ENCODE results near the gene NDEL1. TPM values are rescaled to one million over a fixed set of nuclear protein-coding genes. Genes with fewer than 3 reads are reported as not detected.

Gene NDEL1
- total RNA-seq, 1 experiment from 2014 or later: 34.7 TPM

DNA sequence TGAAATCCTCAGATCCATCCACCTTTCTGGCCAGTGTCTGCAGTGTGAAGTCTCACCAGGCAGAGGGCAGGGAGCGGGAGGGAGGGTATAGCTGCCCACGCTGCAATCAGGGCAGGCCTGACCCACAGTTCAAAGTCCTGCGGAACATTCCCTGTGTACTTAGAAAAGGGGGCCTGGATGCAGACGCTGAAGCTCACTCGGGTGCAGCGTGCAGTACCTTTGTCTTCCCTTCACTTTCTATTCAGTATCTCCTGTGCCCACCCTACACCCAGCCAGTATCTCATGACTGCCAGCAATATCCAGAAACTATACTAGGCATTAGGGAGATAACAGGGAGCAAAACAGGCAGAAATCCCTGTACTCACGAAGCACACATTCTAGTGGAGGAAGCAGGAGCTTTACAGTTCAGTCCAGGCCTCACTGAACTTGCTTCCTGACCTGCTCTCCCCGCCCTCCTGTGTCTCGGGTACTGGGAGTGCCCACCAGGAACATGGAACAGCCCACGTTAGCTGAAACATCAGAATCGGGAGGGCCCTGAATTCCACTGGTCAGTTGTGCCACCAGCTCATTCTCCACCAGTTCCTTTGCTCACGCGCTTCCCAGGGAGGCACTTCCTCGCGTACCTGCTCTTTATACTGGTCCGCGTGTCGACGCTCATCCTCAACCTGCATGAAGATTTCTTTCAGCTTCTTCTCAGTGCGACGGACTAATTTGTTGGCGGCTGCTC is 42.2 kb downstream of the NDEL1 start (continued):
- no peak for TF ChIP-seq USF1 (CRISPR knock-in tag; IDR thresholded peaks at IDR 0.05)
- TF ChIP-seq NR3C1 (CRISPR knock-in tag; conservative IDR thresholded peaks at IDR 0.05; ENCODE audit: low read depth): no peak

- Mint-ChIP-seq H3K36me3 (peaks cover 87% of the 10 kb centered on the region), H3K4me1 (no peaks in the 10 kb centered on the region), H3K4me3 (no peak overlapping the region), H3K27me3 (ENCODE audit: low read depth) (no peaks in the 10 kb centered on the region), H3K9me3 (peaks cover under 1% of the 10 kb centered on the region; the same call in 1 of the 2 replicates), H3K27ac (no peak overlapping the region)
- ChIA-PET CTCF (interaction anchor here (1.2 kb wide), 1 partner anchor 306 kb away, joined by 3 read pairs; no protein-coding TSS in a partner anchor), POLR2A (no interaction called here)
- DNase-seq (ENCODE audit: low spot score) (no peak), ATAC-seq (no peak)
- no peak for TF ChIP-seq ETV6 (CRISPR knock-in tag; IDR thresholded peaks at IDR 0.05)
- TF ChIP-seq HMGA2 (CRISPR knock-in tag; IDR thresholded peaks at IDR 0.05): no peak
- TF ChIP-seq, protein P1, sequence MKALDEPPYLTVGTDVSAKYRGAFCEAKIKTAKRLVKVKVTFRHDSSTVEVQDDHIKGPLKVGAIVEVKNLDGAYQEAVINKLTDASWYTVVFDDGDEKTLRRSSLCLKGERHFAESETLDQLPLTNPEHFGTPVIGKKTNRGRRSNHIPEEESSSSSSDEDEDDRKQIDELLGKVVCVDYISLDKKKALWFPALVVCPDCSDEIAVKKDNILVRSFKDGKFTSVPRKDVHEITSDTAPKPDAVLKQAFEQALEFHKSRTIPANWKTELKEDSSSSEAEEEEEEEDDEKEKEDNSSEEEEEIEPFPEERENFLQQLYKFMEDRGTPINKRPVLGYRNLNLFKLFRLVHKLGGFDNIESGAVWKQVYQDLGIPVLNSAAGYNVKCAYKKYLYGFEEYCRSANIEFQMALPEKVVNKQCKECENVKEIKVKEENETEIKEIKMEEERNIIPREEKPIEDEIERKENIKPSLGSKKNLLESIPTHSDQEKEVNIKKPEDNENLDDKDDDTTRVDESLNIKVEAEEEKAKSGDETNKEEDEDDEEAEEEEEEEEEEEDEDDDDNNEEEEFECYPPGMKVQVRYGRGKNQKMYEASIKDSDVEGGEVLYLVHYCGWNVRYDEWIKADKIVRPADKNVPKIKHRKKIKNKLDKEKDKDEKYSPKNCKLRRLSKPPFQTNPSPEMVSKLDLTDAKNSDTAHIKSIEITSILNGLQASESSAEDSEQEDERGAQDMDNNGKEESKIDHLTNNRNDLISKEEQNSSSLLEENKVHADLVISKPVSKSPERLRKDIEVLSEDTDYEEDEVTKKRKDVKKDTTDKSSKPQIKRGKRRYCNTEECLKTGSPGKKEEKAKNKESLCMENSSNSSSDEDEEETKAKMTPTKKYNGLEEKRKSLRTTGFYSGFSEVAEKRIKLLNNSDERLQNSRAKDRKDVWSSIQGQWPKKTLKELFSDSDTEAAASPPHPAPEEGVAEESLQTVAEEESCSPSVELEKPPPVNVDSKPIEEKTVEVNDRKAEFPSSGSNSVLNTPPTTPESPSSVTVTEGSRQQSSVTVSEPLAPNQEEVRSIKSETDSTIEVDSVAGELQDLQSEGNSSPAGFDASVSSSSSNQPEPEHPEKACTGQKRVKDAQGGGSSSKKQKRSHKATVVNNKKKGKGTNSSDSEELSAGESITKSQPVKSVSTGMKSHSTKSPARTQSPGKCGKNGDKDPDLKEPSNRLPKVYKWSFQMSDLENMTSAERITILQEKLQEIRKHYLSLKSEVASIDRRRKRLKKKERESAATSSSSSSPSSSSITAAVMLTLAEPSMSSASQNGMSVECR (CRISPR knock-in tag; IDR thresholded peaks at IDR 0.05; ENCODE audit: borderline replicate concordance): no peak
- TF ChIP-seq, protein P2, sequence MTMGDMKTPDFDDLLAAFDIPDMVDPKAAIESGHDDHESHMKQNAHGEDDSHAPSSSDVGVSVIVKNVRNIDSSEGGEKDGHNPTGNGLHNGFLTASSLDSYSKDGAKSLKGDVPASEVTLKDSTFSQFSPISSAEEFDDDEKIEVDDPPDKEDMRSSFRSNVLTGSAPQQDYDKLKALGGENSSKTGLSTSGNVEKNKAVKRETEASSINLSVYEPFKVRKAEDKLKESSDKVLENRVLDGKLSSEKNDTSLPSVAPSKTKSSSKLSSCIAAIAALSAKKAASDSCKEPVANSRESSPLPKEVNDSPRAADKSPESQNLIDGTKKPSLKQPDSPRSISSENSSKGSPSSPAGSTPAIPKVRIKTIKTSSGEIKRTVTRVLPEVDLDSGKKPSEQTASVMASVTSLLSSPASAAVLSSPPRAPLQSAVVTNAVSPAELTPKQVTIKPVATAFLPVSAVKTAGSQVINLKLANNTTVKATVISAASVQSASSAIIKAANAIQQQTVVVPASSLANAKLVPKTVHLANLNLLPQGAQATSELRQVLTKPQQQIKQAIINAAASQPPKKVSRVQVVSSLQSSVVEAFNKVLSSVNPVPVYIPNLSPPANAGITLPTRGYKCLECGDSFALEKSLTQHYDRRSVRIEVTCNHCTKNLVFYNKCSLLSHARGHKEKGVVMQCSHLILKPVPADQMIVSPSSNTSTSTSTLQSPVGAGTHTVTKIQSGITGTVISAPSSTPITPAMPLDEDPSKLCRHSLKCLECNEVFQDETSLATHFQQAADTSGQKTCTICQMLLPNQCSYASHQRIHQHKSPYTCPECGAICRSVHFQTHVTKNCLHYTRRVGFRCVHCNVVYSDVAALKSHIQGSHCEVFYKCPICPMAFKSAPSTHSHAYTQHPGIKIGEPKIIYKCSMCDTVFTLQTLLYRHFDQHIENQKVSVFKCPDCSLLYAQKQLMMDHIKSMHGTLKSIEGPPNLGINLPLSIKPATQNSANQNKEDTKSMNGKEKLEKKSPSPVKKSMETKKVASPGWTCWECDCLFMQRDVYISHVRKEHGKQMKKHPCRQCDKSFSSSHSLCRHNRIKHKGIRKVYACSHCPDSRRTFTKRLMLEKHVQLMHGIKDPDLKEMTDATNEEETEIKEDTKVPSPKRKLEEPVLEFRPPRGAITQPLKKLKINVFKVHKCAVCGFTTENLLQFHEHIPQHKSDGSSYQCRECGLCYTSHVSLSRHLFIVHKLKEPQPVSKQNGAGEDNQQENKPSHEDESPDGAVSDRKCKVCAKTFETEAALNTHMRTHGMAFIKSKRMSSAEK (CRISPR knock-in tag; IDR thresholded peaks at IDR 0.05; ENCODE audit: borderline replicate concordance): no peak
- TF ChIP-seq ZBTB21 (CRISPR knock-in tag; IDR thresholded peaks at IDR 0.05; ENCODE audit: borderline replicate concordance): no peak
- no peak for TF ChIP-seq FOXK1 (CRISPR knock-in tag; IDR thresholded peaks at IDR 0.05)
These were observed 43.8 kb downstream of the NDEL1 start for GRCh38 chr17:8479431-8479947.

DNA sequence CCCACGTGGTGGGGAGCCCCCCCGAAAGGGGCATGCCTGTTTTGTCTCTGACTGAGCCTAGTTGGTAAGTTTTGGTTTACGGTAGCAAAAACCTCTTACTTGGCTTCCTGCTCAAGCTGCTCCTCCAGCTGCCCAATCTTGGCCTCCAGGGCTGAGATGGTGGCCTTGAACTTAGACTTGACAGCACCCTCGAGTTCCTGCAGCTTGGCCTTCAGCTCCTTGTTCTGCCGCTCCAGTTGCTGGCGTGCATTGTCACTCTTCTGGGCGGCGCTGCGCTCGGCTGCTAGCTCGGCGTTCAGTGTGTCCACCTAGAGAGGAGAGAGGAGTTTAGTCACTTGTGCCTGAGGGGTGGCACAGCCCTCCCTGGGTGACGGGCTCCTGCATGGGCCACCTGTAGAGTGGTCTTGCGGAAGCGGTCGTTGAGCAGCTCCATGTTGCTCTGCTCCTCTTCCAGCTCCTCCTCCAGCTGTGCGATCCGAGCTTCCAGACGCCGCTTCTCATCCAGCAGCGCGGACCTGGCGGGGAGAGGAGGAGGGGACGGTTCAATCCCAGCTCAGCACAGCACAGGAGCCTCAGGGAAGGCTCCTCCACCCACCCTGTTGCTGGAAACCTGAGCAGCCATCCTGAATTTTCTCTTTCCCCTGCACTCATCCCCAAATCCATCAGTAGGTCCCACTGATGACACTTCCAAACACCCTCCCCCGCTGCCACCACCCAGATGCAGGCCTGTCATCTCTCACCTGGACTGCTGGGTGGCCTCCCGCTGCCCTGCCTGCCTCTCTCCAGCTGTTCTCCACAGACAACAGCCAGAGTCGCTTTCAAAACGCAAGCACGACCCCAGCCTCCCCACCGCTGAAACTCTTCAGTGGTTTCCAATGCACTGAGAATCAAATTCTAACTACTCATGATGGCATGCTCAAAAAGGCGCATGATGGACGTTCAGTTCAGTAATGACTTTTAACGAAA is 44.6 kb downstream of the NDEL1 start:
- DNase-seq (ENCODE audit: low spot score): no peak
- Mint-ChIP-seq H3K9me3 (peaks cover 6% of the 10 kb centered on the region; the same call in 1 of the 2 replicates), H3K4me3 (no peak overlapping the region), H3K27me3 (ENCODE audit: low read depth) (no peaks in the 10 kb centered on the region), H3K36me3 (peaks cover 88% of the 10 kb centered on the region), H3K27ac (no peak overlapping the region), H3K4me1 (no peaks in the 10 kb centered on the region)
- POLR2A ChIA-PET: no interaction called here
- ATAC-seq: no peak
- CTCF ChIA-PET: interaction anchor here (1.2 kb wide), 1 partner anchor 305 kb away, joined by 3 read pairs; no protein-coding TSS in a partner anchor
- TF ChIP-seq, protein P3, sequence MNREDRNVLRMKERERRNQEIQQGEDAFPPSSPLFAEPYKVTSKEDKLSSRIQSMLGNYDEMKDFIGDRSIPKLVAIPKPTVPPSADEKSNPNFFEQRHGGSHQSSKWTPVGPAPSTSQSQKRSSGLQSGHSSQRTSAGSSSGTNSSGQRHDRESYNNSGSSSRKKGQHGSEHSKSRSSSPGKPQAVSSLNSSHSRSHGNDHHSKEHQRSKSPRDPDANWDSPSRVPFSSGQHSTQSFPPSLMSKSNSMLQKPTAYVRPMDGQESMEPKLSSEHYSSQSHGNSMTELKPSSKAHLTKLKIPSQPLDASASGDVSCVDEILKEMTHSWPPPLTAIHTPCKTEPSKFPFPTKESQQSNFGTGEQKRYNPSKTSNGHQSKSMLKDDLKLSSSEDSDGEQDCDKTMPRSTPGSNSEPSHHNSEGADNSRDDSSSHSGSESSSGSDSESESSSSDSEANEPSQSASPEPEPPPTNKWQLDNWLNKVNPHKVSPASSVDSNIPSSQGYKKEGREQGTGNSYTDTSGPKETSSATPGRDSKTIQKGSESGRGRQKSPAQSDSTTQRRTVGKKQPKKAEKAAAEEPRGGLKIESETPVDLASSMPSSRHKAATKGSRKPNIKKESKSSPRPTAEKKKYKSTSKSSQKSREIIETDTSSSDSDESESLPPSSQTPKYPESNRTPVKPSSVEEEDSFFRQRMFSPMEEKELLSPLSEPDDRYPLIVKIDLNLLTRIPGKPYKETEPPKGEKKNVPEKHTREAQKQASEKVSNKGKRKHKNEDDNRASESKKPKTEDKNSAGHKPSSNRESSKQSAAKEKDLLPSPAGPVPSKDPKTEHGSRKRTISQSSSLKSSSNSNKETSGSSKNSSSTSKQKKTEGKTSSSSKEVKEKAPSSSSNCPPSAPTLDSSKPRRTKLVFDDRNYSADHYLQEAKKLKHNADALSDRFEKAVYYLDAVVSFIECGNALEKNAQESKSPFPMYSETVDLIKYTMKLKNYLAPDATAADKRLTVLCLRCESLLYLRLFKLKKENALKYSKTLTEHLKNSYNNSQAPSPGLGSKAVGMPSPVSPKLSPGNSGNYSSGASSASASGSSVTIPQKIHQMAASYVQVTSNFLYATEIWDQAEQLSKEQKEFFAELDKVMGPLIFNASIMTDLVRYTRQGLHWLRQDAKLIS (CRISPR knock-in tag; IDR thresholded peaks at IDR 0.05; ENCODE audit: borderline replicate concordance): no peak
- no peak for TF ChIP-seq GABPB1 (CRISPR knock-in tag; IDR thresholded peaks at IDR 0.05)
- no peak for TF ChIP-seq E2F4 (CRISPR knock-in tag; IDR thresholded peaks at IDR 0.05; ENCODE audit: borderline replicate concordance, low read depth)
- no peak for TF ChIP-seq OVOL2 (CRISPR knock-in tag; IDR thresholded peaks at IDR 0.05; ENCODE audit: borderline replicate concordance)
- TF ChIP-seq CDX4 (CRISPR knock-in tag; IDR thresholded peaks at IDR 0.05; ENCODE audit: borderline replicate concordance): no peak

Data from WTC11 (cell line).